GM21825 (cell line): ENCODE results near the gene COL11A1.
"Not testable (repeated sequence)": the region's sequence is repeated elsewhere in the genome, so short reads cannot be mapped to it uniquely, and the experiment has no call there.

Experiments
- ATAC-seq: cut with Tn5 transposase; IDR thresholded peaks from one replicate; pipeline ENCODE4 v1.9.1; 2021; ENCODE audit warnings: mild to moderate bottlenecking, moderate library complexity; ENCODE audit not compliant: unreplicated experiment

The COL11A1 gene

GRCh38 chr1:103087256-103087655, 21.1 kb downstream of the COL11A1 start:
- ATAC-seq = no peak

DNA sequence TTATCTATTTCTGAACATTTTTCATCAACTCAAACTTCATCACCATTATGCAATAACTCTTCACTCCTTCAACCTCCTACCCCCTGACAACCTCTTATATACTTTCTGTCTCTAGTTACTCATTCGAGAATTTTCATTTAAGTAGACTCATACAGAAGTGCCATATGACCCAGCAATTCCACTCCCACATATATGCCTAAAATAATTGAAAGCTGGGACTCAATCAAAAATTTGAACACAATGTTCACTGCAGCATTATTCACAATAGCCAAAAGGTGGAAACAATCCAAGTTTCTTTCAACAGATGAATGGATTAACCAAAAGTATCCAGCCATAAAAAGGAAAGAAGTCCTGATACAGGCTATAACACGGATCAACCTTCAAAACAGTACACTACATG, 24.1 kb downstream of the COL11A1 start:
- ATAC-seq = no peak

GRCh38 chr1:103075316-103076000, 32.9 kb downstream of the COL11A1 start:
- no peak for ATAC-seq

DNA sequence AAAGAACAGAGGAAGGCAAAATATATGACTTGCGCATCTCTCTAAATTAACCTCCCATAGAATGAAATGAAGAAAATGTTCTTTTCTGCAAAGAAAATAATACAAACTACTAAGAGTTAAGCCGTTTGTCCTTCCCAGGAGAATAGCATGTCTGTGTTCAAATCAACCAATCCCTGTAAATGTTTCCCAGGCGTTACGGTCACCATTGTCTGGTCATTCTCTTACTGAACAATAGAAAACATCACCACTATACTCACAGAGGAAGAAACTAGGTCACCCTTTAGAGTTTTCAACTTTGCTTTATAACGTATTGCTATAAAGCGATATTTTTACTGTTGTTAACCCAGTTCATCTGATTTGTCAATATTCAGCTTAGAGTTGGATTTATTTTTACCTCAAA, 34.1 kb downstream of the COL11A1 start:
- no peak for ATAC-seq

DNA sequence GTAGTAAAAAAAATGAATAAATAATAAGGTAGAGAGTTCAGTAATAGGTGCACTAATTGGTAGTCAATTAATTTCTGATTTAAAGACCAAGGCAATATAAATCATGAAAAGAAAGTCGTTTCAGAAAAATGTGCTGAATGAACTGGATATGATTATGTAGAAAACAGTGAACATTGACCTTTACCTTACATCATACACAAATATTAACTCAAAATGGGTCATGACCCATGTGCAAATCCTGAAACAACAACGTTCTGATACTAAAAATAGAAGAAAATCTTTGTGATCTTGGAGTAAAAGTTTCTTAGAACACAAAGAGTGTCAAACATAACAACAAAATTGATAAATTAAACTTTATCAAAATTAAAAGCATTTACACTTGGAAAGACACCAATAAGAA, 39.1 kb downstream of the COL11A1 start:
- no peak for ATAC-seq

DNA sequence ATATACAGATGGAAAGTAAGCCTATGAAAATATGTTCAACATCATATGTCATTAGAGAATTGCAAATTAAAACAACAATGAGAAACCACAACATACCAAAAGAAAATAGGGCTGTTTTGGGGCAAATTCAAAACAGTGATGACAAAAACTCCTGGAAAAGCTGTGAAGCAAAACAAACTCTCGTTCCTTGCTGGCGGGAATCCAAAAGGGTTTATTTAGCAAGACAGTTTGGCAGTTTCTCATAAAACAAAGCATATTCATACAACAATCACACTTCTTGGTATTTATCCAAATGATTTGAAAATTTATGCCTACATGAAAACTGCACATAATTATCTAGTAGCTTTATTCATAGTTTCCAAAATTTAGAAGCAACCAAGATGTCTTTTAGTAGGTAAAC, 44.4 kb downstream of the COL11A1 start:
- no peak for ATAC-seq

DNA sequence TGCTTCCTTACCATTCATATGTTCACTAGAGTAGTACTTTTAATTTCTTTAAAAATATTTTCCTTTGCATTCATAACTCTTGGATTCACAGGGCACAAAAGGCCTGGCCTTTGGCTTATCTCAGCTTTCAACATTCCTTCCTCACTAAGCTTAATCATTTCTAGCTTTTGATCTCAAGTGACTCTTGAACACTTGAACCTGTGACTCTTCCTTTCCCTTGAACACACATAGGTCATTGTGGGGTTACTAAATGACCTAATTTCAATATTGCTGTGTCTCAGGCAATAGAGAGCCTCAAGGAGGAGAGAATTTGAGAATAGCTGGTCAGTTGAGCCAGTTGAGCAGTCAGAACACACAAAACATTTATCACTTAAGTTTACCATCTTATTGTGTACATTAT, 49.9 kb downstream of the COL11A1 start:
- no peak for ATAC-seq

GRCh38 chr1:103056423-103056822, 51.9 kb downstream of the COL11A1 start:
- ATAC-seq = no peak

- ATAC-seq = not testable (repeated sequence)
These were observed 80.2 kb downstream of the COL11A1 start for GRCh38 chr1:103028110-103028509.

GRCh38 chr1:103025858-103026409, 82.4 kb downstream of the COL11A1 start:
- no peak for ATAC-seq

- ATAC-seq = no peak
These were observed 84.3 kb downstream of the COL11A1 start for GRCh38 chr1:103024051-103024450.

DNA sequence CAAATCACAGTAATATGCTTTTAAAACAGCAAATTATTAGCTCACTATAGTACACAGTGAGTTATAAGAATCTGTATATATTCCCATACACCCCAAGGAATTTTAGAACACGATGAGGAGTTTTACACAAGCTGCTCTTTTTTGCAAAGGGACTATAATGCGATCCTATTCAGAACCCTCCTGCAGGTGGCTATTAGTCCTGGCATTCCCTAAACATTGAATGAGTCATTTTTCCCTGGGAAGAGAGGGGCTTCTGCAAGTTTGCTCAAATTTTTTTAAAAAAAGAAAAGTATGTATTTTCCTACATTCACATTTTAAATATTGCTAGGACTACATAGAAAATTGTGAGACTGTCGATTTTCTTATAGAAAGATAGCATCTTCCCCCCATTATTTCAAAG, 106.3 kb downstream of the COL11A1 start:
- ATAC-seq = no peak

GRCh38 chr1:102978874-102979273, 129.4 kb downstream of the COL11A1 start:
- no peak for ATAC-seq

GRCh38 chr1:102977292-102977691, 131.0 kb downstream of the COL11A1 start:
- no peak for ATAC-seq

- ATAC-seq = no peak
These were observed 137.7 kb downstream of the COL11A1 start for GRCh38 chr1:102970496-102971078.

DNA sequence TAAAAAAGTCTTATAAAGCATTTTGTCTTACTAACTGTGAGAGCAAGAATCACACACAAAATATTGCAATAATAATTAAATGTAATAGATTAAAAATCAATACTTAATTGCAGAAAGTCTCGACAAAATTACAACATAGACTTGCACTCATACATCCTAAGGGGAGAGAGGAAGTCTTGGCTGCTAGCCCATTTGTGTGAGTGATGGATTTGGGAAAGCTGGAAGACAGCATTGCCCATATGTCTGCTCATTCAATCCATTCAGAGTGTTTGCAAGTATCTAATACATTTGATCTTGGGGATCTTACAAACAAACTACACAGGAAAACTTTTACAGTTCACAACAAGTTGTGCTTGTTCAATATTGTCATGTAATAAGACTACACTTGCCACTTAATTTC, 140.5 kb downstream of the COL11A1 start:
- no peak for ATAC-seq

- no peak for ATAC-seq
These were observed 146.8 kb downstream of the COL11A1 start for GRCh38 chr1:102961549-102961948.

- no peak for ATAC-seq
These were observed 153.7 kb downstream of the COL11A1 start for GRCh38 chr1:102954576-102954975.

DNA sequence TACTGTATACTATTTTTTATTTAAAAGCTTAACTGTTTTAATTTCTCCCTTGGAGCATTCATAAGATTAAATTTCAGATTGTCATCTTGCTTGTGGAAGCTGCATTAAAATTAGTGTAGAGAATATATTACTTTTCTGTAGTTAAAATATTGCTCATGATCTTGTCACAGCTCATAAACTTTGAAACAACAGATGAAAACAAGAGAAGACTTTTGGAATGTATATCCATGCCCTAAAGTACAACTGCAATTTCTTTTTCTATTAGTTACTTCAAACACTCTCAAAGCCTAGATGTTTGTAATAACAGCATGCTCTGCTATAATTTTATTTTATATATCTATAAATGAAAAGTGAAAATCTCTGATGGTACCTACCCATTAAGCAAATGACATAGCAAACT, 155.9 kb downstream of the COL11A1 start:
- no peak for ATAC-seq

- ATAC-seq = no peak
These were observed 166.0 kb downstream of the COL11A1 start for GRCh38 chr1:102942324-102942723.

DNA sequence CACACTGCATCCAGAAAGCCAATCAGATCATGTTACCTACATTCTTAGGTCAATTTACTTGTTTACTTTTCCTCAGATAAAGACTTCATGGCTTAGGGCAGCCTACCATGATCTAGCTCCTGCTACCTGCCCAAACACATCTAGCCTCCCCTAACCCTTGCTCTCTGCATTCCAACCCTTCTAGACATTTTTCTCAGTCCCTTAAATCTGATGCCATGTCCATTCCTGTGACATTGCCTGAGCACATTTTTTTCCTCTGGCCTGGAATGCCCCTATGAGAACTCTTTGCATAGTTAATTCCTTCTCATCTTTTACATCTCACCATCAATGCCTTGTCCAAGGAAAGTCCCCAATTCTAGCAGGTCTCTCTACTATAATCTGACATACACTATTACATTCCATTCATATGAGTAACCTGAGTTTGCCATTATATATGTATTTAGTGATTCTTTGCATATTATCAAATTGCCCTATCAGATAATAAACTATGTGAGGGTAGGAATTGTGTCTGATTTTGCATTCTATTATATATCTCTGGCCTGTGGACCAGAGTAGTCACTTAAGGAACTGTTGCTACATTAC, 166.9 kb downstream of the COL11A1 start:
- ATAC-seq = no peak

DNA sequence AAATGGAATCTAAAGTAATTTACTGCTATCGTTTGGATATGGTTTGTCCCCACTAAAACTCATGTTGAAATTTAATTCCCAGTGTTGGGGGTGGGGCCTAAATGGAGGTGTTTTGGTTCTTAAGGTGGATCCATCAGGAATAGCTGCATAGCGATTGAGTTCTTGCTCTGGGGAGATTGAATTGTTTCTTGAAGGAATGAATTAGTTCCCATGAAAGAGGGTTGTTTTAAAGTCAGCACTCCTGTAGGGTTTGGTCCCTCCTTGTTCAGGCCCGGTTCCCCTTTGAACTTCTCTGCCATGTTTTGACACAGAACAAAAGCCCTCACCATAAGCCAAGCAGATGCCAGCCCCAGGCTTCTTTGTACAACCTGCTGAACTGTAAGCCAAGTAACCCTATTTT, 170.9 kb downstream of the COL11A1 start:
- no peak for ATAC-seq
